CD1c-positive myeloid dendritic cell (primary cell): ENCODE measurements around the gene PPP1R12B.
A peak's percentile ranks its signal among the peaks of the same experiment; 100 is the strongest.
"Not testable (repeated sequence)": the region's sequence is repeated elsewhere in the genome, so short reads cannot be mapped to it uniquely, and the experiment has no call there.

Source experiments
- DNase-seq: peaks from one replicate; pipeline ENCODE4 v3.0.0-alpha.2; 2016; ENCODE audit errors: extremely low spot score

PPP1R12B gene

DNA sequence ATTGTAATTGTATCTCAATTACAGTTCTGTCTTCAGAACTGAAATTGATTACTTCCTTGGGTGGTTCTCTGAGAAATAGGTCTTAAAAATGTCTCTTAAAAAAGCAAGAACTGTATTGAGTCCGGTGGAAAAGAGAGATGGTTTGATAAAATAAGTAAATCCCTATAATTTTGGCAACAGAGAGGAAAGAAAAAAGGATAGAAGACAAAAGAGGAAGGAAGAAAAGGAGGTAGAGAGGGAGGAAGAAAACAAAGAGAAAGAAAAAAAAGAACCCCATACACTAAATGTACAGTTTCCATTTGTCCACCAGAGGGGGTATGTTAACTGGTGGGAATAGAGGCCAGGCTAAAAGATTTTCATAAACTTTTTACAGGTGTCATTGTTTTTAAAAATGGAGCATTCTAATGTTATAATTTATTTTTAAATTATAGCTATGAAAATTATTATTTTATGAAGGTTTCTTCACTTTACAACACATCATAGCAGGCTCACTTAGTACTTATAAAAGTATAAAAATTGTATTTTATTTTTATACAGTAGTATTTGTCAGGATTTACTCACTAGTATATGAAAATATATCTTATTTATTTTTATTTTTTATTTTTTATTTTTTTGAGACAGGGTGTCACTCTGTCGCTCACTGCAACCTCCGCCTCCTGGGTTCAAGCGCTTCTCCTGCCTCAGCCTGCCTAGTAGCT lies 4.7 kb upstream of the PPP1R12B start:
- peak; percentile 70 for DNase-seq

DNA sequence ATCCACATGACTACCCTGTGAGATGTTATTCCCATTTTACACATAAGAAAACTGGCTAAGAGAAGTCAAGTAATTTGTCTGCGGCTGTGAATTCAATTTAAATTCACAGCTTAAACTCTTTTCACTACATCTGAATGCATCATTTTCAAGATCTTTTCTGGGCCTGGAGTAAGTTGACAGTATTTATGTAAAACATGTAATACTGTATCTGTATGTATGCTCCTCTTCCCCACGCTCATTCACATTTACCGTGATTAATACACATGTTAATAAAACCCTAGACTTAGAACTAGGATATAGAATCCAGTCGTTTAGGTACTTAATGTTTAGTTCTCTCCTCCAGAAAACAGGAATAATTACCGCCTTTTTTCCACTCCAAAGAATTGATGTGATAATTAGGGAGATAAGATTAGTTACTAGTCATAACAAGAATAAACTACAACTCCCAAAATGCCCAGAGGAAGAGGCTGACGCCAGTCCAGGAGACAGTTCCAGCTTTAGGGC lies 442 bp upstream of the PPP1R12B start:
- DNase-seq = no peak

DNA sequence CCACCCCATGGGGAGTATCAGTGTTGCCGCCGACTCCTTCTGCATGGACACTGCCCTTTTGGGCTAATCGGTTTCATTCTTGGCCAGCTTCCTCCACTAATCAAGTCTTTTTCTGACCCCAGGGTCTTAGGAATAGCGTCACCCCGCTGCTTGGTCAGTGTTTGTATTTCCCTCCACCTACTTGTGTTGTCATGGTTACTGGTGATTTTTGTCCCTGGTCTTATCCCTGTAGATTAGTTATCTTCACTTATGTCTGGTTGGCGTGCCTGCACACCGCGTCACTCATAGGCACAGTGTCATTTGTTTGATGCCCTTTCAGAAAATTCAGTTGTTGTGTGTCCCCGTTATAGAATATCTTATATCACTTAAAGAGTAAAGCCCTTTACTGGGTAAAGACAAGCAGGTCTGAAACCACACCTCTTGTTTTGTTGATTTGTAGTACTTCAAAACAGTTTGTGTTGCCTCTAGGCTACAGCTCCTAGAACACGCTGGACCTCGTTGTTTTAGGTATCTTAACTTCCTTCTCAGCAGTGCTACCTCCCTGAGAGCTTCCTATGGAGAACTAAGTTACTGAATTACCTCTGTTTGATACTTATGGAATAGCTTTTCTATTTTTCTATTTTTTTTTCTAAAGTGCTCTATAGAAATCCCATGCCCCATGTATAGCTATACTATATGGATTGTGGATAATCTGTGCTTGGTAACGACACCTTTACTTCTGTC lies 868 bp downstream of the PPP1R12B start:
- DNase-seq = peak; percentile 79

DNA sequence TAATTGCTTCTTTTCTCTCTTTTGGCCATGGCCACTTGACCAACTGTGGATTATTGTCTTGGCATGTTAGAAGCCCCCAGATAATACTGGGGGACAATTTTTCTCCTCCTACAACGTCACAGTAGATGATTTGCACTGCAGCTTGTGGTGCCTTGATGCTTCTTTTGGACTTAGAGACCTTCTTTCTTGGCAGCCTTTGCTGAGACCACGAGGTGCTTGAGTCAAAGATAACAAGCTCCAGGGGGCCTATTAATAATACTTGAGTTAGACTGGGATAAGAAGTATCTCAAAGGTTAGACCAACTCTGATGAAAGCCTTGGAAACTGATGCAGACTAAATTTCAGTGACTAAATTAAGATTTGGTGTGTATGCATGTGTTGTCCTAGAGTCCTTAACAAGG lies 3.2 kb downstream of the PPP1R12B start:
- DNase-seq = no peak

DNA sequence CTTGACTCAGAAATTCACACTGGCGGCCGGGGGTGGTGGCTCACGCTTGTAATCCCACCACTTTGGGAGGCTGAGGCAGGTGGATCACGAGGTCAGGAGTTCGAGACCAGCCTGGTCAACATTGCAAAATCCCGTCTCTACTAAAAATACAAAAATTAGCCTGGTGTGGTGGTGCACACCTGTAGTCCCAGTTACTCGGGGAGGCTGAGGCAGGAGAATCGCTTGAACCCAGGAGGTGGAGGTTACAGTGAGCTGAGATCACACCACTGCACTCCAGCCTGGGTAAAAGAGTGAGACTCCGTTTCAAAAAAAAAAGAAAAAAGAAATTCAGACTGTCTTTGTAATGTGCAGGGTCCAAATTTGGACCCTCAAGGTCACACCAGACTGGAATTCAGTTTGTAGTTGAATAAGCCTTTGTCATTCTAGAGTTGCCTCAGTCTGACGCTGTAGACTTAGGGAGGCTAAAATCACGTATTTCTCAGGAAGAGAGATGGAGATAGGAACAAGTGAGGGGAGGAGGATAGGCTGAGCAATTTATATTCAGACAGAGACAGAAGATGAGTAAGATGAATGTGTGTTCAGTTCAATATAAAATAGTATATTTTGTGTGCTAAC lies 4.2 kb downstream of the PPP1R12B start:
- DNase-seq = not testable (repeated sequence)

DNA sequence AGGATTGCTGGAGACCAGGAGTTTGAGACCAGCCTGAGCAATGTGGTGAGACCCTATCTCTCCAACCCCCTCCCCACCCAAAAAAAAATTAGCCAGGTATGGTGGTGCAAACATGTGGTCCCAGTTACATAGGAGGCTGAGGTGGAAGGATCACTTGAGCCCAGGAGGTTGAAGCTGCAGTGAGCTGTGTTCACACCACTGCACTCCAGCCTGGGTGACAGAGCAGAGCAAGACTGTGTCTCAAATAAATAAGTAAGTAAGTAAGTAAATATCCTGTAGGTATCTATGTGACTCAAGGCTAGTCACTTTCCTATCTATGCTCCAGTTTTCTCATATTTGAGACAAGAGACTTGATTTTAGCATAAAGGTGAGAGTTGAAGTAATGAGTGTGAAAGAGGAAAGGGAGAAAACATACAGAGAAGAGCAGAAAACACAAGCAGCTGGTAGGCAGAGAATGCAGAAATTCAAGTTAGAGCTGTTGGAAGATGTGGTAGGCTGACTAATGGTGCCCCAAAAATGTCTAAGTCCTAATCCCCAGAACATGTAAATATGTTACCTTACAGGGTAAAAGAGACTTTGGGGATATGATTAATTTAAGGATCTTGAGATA lies 7.5 kb downstream of the PPP1R12B start:
- no peak for DNase-seq

DNA sequence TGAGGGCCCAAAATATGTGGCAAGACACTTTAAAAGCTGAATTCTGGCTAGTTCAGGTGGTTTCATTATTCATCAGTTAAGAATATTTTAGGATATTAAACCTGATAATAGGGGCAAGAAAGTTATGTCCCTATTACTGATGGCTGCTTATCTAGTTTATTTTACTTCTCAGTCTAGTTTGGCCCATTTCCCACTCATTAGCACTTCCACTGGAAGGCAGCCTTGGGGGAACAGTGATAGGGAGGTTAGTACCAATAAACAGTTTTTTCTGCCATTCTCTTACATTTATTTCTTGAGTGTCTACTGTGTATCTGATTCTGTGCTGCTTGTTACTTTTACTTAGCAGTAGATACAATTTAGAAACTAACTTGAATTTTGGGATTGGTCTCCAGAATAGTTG lies 9.0 kb downstream of the PPP1R12B start:
- DNase-seq = no peak

DNA sequence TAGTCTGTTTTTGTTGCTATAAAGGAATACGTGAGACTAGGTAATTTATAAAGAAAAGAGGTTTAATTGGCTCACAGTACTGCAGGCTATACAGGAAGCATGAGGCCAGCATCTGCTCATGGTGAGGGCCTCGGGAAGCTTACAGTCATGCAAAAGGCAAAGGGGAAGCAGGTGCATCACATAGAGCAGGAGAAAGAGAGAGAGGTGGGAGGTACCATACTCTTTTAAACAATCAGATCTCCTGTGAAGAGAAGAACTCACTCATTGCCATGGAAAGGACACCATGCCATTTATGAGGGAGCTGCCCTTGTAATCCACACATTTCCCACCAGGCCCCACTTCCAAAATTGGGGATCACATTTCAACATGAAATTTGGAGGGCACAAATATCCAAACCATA lies 12.7 kb downstream of the PPP1R12B start:
- no peak for DNase-seq

DNA sequence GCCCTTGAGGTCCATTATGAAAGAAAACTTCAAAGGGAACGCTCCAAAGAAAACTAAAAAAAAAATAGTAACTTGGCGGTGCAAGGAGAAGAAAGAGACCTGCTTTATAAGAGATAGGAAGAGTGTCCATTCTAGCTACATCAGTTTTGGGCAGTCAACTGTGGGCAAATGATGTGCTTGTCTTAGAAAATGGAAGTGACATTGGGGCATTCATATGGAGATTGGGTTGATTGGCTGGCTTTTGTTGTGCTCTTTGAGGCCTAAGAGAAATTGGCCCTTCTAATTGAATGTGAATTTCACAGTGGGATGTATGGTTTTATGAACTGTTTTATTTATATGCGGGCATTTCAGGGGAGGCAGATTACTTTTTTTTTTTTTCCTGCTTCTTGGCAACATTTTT lies 13.2 kb downstream of the PPP1R12B start:
- DNase-seq = no peak

DNA sequence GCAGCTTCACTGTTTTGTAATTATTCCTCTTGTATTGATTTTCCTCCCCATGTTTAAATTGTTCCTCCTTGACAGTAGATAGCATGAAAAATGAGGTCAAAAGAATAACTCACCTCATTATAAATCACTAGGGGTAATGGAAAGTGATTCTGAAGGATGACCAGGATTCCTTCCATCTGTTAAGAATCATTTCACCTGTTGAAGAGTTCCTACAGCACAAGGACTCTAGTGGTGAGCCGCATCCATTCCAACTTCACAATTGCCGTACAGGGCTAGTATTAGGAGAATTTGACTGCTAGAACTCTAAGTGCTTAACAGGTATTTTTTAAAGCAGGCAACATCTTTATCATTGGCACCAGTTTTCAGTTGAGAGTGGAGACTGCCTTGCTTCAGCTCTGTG lies 13.7 kb downstream of the PPP1R12B start:
- DNase-seq = no peak

DNA sequence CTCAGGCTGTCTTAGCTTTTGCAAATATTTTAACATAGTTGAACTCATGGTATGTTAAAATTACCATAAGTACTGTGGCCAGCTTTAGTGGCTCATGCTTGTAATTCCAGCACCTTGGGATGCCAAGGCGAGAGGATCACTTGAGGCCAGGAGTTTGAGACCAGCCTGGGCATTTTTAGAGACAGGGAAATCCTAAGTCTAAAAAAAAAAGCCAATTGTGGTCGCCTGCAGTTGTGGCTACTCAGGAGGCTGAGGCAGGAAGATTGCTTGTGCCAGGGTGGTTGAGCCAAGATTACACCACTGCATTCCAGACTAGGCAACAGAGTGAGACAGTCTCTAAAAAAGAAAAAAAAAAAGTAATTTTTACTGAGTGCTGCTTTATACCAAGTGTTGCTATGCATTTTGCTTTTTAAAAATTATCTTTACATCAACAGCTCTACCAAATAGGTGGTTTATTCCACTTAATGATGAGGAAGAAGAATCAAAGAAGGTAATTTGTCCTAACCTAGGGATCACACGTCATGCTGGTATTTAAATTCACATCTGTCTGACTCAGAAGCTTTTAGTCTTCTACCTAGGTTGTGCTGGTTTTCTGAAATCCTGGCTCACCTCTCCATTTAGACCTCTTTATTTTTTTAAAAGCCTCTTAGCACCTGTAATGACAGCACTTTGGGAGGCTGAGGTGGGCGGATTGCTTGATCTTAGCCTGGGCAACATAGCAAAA lies 16.8 kb downstream of the PPP1R12B start:
- DNase-seq = no peak

DNA sequence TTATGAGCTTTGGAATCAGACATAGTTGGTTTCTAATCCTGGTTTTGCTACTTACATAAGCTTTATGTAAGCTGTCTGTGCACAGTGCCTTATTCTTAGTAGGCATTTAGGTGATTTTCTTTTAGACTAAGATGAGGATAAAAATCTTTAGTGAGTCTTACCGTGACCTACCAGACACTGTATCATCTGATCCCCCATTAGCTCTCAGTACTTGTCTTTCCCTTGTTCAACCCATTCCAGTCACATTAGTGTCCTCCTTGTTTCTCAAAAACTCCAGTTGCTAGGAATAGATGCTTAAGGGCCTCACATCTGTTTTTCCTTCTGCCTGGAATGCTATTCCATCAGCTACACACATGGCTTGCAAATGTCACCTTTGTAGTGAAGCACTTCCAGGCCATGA lies 18.8 kb downstream of the PPP1R12B start:
- no peak for DNase-seq

DNA sequence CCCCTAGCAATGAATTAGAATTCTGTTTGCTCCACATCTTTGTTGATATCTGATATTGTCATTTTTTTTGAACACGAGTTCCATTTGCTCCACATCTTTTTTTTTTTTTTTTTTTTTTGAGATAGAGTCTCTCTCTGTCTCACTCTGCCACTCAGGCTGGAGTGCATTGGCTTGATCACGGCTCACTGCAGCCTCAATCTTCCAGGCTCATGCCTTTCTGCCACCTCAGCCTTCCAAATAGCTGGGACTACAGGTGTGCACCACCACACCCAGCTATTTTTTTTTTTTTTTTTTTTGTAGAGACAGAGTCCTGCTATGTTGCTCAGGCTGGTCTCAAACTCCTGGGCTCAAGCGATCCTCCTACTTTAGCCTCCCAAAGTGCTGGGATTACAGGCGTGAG lies 22.4 kb downstream of the PPP1R12B start:
- DNase-seq = not testable (repeated sequence)

DNA sequence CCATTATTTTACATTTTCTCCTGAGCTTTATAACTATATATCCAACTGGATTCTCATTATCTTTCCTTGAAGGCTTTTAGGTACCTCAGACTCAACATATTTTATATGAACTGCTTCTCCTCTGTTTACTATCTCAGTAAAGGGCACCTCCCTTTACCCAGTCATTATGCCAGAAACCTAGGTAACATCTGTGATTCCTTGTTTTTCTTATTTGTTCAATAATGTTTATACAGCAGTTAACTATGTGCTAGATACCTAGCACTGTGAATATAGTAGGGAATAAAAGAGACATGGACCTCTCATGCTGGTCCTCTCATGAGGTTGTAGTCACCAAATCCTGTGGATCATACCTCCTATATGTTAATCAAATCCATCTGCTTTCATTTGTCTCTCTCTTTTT lies 25.6 kb downstream of the PPP1R12B start:
- no peak for DNase-seq

DNA sequence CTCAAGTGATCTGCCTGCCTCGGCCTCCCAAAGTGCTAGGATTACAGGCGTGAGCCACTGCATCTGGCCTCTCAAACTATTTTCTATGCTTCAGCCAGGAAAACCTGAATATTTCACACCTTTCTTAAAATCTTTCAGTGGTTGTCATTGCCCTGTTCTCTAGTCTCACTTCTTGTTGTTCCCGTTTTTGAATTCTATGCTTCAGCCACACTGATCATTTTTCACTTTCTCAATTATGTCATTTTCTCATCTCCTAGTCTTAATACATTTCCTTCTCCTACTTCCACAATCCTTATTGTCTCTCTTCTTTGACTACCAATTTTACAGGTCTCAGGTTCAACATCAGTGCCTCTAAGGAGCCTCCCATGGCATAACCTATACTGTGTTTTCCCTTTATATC lies 26.7 kb downstream of the PPP1R12B start:
- DNase-seq = not testable (repeated sequence)

DNA sequence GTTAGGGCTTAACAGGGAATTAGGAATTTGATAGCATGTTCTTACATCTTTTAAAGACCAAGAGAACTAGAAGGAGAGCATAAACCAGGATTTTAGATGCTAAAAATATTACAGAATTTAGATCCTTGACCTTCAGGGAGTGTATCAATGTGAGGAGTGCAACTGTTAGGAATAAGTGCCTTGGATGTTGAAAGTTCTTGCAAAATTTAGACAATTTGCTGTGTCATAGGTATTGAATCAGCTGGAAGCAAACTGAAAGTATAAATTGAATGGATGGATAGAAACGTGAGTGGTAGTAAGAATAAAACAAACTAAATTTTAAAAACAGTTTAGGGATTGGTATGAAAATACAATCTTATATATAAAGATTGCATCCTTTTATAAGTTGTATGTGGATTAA lies 27.7 kb downstream of the PPP1R12B start:
- no peak for DNase-seq

DNA sequence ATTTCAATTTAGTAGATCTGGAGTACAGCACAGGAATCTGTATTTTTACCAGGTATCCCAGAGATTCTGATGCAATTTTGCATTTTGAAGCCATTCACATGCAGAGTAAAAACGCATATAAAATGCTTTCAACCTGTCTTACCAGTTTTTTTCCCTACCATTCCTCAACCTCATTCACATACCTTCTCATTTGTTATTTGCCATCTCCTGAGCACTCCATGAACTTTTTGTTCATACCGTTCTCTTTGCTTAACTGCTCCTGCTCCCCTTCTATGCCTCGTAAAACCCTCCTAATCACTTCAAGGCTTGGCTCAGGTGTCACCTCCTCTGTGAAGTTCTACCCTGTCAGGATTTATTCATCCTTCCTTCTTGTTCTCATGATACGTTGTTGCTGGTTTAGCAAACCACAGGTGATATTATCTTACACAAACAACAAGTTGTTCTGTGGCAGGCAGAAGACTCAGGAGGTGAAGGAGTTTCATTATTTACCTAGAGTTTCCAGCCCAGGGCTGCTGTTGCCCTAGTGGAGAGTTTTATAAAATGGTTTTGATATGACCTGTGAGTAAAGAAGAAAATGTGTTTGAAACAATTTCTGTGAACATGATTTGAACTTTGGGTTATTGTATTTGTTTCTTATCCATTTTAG lies 31.5 kb downstream of the PPP1R12B start:
- not testable (repeated sequence) for DNase-seq

DNA sequence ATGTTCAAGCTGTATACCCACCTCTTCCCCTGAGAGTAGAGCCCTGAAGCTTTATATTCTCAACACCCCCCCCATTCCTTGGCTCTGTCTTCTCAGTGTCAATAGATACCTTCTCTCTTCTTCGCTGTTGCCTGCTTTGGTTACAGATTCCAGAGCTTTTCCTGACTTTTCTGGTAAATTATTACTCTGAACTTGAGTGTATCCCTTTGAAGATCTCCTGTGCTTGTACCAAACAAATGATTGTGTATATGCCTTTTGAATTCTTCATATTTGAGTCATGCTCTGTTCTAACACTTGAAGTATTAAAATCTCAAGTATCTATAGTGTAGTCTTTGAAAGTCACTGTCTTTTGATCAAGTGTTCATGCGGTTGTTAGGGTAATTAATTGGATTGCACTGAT lies 32.0 kb downstream of the PPP1R12B start:
- DNase-seq = not testable (repeated sequence)

DNA sequence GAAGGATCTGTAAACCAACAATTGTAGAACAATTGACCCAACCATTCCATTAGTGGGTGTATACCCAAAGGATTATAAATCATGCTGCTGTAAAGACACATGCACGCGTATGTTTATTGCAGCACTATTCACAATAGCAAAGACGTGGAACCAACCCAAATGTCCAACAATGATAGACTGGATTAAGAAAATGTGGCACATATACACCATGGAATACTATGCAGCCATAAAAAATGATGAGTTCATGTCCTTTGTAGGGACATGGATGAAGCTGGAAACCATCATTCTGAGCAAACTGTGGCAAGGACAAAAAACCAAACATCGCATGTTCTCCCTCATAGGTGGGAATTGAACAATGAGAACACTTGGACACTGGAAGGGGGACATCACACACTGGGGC lies 33.4 kb downstream of the PPP1R12B start:
- not testable (repeated sequence) for DNase-seq

DNA sequence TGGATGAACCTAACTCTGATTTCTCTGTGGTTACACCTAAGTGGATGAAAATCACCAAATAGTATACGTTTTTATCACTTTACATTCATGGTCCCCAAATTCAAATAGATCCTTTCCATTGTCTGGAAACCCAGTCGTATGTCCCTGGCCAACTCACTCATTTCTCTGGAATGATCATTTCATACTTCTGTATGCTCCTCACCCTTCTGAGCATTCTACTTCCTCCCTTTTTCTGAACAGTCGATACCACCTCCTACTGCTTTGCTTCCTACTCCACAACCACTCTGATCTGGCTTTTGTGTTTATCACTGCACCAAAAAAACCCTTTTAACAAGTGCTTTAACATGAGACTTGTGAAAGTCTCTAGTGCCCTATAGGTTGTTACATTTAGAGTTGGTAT lies 47.3 kb downstream of the PPP1R12B start:
- peak; percentile 14 for DNase-seq

DNA sequence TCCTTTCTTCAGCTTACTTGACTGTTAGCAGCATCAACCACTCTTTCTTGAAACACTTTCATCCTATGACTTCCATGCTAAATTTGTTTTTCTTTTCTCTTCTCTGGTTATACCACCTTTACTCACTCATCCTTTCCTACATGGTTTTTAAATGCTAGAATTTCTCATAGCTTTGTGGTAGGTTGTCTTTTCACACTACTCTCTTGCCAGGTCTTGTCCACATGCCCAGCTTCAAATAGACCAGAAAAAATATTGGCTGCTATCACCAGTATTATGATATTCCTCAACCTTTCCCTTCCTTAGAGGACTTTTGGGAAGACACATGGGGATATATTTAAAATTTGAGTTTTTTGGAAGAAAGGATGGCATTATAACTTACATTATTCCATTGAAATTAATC lies 48.8 kb downstream of the PPP1R12B start:
- DNase-seq = no peak
